Ovary (tissue), 9 donors: ENCODE measurements around the gene SMIM14. TPM values are rescaled to one million over a fixed set of nuclear protein-coding genes. Genes with fewer than 3 reads are reported as not detected.

Experiments
- DNase-seq, 5 donors: peaks; one replicate each; pipeline ENCODE4 v3.0.0-alpha.2; 2019 to 2020
- H3K27ac ChIP-seq, 2 donors: fragments of 200-600 bp; one replicate each; pipeline versions ENCODE4 v1.5.1 to v1.8.0; 2019 to 2022
- H3K27me3 ChIP-seq: fragments of 200-600 bp; one replicate; pipeline ENCODE4 v1.8.0; 2022
- H3K36me3 ChIP-seq: fragments of 200-600 bp; sonication (generic); one replicate; pipeline ENCODE4 v1.5.1; 2019
- H3K4me1 ChIP-seq: one replicate; pipeline ENCODE4 v1.8.1; 2013; ENCODE audit warnings: mild to moderate bottlenecking, moderate library complexity; ENCODE audit not compliant: insufficient read depth
- H3K4me3 ChIP-seq: fragments of 200-600 bp; sonication (generic); one replicate; pipeline ENCODE4 v1.5.1; 2017
- H3K9me3 ChIP-seq, 2 donors: fragments of 200-600 bp in 1 of 2; sonication (generic) in 1 of 2; one replicate each; pipeline versions ENCODE4 v1.5.1 to v1.8.1; 2013 to 2019; ENCODE audit warnings: mild to moderate bottlenecking in 1 of 2, moderate library complexity in 1 of 2
- EP300 ChIP-seq: sonication (generic); formaldehyde crosslinking; IDR thresholded peaks from one replicate; pipeline ENCODE4 v1.6.1; 2017; ENCODE audit warnings: antibody characterized with exemption
- POLR2A ChIP-seq: fragments of 450-650 bp; IDR thresholded peaks from one replicate; pipeline ENCODE4 v1.6.1; 2017; ENCODE audit warnings: antibody characterized with exemption, mild to moderate bottlenecking, moderate library complexity
- WGBS, 3 donors: extraction: QIAGEN DNeasy Blood & Tissue Kit in 1 of 3; methylation state at CpG; one replicate each; pipeline versions ENCODE4 v1.1.5 to v1.1.7; 2013 to 2017; 5-methylcytosine and 5-hydroxymethylcytosine counted together
- intact Hi-C, 4 donors: fragments of 100-400 bp; cut with DNase I; formaldehyde crosslinking; loops; one replicate each; pipeline versions ENCODE4 v1.11.0 to v1.15.1; 2022 to 2023
- polyA plus RNA-seq, 2 donors: library from polyadenylated mRNA; stranded (reverse); fragments of 200-250 nt in 1 of 2; fragments of 350-450 nt in 1 of 2; fragmentation: Illumina TruSeq in 1 of 2; extraction: RNeasy Lipid Tissue Mini Kit (QIAGEN cat#74804) in 1 of 2; gene quantifications; one replicate each; pipeline ENCODE4 v1.2.3, GENCODE V29; 2013 to 2014
- small RNA-seq: library from RNA; depleted of rRNA; stranded (forward); fragments of <200 nt; gene quantifications from one replicate; pipeline ENCODE3, GENCODE V24; 2016
- total RNA-seq, 7 donors: library from RNA; depleted of rRNA in 2 of 7; stranded (reverse); fragments of >200 nt in 2 of 7; fragmentation: NEBNext Ultra II Directional in 3 of 7; extraction: Animal tissue kit (Norgen Biotek cat#: 25700) in 3 of 7; gene quantifications; one replicate each; pipeline versions ENCODE4 v1.1.0 to v1.2.4, GENCODE V29; 2016 to 2023
- TF ChIP-seq, protein P1 (sequence below), 3 donors: fragments of 450-650 bp in 2 of 3; fragments of 200-600 bp in 1 of 3; IDR thresholded peaks; one replicate each; pipeline versions ENCODE4 v1.5.1 to v1.8.0; 2016 to 2022; ENCODE audit warnings: antibody characterized with exemption in 3 of 3, mild to moderate bottlenecking in 1 of 3
- donor health status: DM: no; HTN: no; CAD: no; lungs with moderate emphysema.
- donor health status: DM: no; HTN: no; CAD: no.
- donor health status: Bipolar disorder and iron deficiency.
- donor health status: DM: yes; HTN: yes; CAD: no.
- donor health status: DM: no; HTN: no; CAD: no.
- donor health status: DM: yes; HTN: yes; CAD: no.

SMIM14 gene
- total and polyA plus RNA-seq, 9 donors: 18.8 to 83.6 (median 56.9) TPM

DNA sequence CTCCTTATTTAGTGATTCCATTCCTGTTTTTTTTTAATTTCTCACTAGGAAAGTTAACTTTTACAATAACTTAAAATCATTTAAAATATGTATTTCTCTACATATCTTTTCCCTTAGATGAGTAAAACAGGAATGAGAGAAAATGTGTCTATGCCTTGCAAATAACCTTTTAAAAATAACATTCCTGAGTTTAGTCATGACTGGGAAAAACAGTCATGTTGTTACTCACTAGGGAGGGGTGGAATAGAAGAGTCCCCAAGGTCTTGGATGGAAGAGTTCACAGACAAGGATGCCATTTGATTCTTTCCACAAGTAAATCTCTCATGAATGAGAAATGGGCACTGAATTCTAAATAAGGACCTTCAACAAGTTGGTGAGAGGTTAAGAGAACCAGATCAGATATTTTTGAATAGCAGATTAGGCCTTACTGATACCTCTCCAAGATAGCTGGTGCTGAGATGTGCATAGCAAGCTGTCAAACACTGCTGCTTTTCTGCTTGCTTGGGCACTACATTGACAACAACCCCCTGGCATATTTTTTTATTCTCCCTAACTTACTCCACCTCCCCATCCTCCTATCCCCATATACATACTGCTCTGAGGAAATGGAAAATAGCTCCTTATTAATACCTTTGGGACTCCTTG is 136.5 kb downstream of the SMIM14 start:
- Histone ChIP-seq H3K27me3 (no peaks in the 10 kb centered on the region), H3K4me3 (no peak overlapping the region), H3K27ac (no peak overlapping the region), H3K4me1 (peaks cover 2% of the 10 kb centered on the region), H3K36me3 (no peaks in the 10 kb centered on the region), H3K9me3 (no peaks in the 10 kb centered on the region)
- intact Hi-C loops: no loop called here
- TF ChIP-seq POLR2A (no peak), EP300 (no peak)
- TF ChIP-seq, protein P1, sequence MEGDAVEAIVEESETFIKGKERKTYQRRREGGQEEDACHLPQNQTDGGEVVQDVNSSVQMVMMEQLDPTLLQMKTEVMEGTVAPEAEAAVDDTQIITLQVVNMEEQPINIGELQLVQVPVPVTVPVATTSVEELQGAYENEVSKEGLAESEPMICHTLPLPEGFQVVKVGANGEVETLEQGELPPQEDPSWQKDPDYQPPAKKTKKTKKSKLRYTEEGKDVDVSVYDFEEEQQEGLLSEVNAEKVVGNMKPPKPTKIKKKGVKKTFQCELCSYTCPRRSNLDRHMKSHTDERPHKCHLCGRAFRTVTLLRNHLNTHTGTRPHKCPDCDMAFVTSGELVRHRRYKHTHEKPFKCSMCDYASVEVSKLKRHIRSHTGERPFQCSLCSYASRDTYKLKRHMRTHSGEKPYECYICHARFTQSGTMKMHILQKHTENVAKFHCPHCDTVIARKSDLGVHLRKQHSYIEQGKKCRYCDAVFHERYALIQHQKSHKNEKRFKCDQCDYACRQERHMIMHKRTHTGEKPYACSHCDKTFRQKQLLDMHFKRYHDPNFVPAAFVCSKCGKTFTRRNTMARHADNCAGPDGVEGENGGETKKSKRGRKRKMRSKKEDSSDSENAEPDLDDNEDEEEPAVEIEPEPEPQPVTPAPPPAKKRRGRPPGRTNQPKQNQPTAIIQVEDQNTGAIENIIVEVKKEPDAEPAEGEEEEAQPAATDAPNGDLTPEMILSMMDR (IDR thresholded peaks at IDR 0.05): no peak
- DNase-seq: no peak

DNA sequence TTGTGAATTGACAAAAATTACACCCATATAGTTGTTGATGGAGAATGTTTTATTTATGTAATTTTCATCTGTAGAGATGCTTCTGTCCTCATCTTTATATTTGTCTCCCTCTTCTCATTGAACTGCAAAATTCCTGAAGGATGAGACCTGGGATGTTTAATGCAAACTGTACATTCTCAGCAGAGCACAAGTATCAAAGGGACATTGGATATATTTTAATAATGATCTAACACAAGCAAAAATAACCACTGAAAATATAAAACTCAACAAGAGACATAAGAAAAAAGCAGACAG is 140.0 kb downstream of the SMIM14 start:
- H3K36me3 ChIP-seq: no peaks in the 10 kb centered on the region
- no peak overlapping the region for H3K4me3 ChIP-seq
- TF ChIP-seq, protein P1 (IDR thresholded peaks at IDR 0.05): no peak
- no peak for TF ChIP-seq POLR2A
- no peak for TF ChIP-seq EP300
- no peak for DNase-seq
- no peak overlapping the region for H3K27ac ChIP-seq
- H3K9me3 ChIP-seq: no peaks in the 10 kb centered on the region
- H3K4me1 ChIP-seq: peaks cover 2% of the 10 kb centered on the region
- intact Hi-C loops: no loop called here
- no peaks in the 10 kb centered on the region for H3K27me3 ChIP-seq

DNA sequence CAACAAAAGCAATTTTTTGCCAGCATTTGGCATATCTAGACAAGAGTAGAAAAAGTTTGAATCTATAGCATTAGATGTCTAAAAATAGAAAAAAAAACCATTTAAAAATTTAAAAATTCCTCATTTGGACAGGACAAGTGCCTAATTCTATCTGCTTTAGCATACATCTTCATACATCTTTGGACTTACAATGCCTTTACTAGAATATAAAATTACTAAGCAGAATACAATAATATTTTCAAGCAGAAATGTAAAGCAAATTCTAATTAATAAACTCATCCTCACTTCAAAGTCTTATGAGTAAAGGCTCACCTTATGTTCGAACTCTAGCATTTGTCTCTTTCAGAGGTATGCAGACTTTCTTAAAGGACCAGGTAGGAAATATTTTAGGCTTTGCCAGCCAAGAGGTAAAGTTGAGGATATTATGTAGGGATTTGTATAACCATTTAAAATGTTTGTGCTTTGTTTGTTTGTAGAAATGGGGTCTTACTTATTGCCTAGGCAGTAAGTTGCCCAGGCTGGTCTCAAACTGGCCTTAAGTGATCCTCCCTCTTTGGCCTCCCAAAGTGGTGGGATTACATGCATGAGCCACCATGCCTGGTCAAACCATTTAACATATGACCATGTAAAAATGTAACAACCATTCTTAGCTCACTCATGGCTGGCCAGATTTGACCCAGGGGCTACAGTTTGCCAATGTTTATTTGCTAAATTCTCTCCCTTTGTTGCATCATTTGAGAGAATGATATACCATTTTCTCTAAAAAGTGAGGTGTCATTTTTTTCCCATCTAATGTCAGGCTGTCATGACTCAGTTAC is 140.5 kb downstream of the SMIM14 start:
- Histone ChIP-seq H3K36me3 (no peaks in the 10 kb centered on the region), H3K27ac (no peak overlapping the region), H3K9me3 (no peaks in the 10 kb centered on the region), H3K27me3 (no peaks in the 10 kb centered on the region), H3K4me3 (no peak overlapping the region), H3K4me1 (peaks cover 2% of the 10 kb centered on the region)
- intact Hi-C loops: no loop called here
- no peak for DNase-seq
- WGBS, 3 donors: 77 to 91% (median 78%) methylated on average over 1 of the region's 1 CpG
- no peak for TF ChIP-seq EP300
- TF ChIP-seq, protein P1 (IDR thresholded peaks at IDR 0.05): no peak
- TF ChIP-seq POLR2A: no peak

Small RNA genes within 50 kb of the gene (small RNA-seq; reads per million reads assigned to genes)
- not detected for gene RNU7-11P

Other genes with a start within 250 kb of the SMIM14 start
- gene KLB, start 231.9 kb downstream of the SMIM14 start, total RNA-seq: under 1 TPM in 2 of 7 donors, not detected in 5; under 0.01 to 0.08 TPM
- gene KLB, start 231.9 kb downstream of the SMIM14 start, polyA plus RNA-seq: under 1 TPM; 0.01 to 0.07 TPM
- gene RPL9, start 179.9 kb downstream of the SMIM14 start, total RNA-seq: over 10,000 TPM in 1 of 7 donors, 1,000 to 10,000 TPM in 6; 2,988 to 22,039 (median 3,954) TPM
- gene RPL9, start 179.9 kb downstream of the SMIM14 start, polyA plus RNA-seq: 1,000 to 10,000 TPM; 5,002 to 5,793 TPM
- 10 to 100 TPM; 12.7 to 22.2 (median 15.6) TPM for gene LIAS, start 179.8 kb downstream of the SMIM14 start, total RNA-seq
- gene LIAS, start 179.8 kb downstream of the SMIM14 start, polyA plus RNA-seq: 10 to 100 TPM; 24.1 to 32.4 TPM
- gene UGDH, start 111.4 kb downstream of the SMIM14 start, total RNA-seq: 100 to 1,000 TPM in 1 of 7 donors, 10 to 100 TPM in 6; 47.2 to 106 (median 70.1) TPM
- gene UGDH, start 111.4 kb downstream of the SMIM14 start, polyA plus RNA-seq: 10 to 100 TPM; 18.3 to 32.7 TPM
- 10 to 100 TPM; 17.6 to 63.8 (median 52.2) TPM for gene UBE2K, start 59.3 kb upstream of the SMIM14 start, total RNA-seq
- 10 to 100 TPM; 14.5 to 58.7 TPM for gene UBE2K, start 59.3 kb upstream of the SMIM14 start, polyA plus RNA-seq